GM18907 (cell line): ENCODE data around the gene MARCHF5.

ENCODE experiments used
- ATAC-seq: cut with Tn5 transposase; IDR thresholded peaks from one replicate; pipeline ENCODE4 v1.9.1; 2021; ENCODE audit warnings: mild to moderate bottlenecking, moderate library complexity; ENCODE audit not compliant: unreplicated experiment

Gene MARCHF5, protein sequence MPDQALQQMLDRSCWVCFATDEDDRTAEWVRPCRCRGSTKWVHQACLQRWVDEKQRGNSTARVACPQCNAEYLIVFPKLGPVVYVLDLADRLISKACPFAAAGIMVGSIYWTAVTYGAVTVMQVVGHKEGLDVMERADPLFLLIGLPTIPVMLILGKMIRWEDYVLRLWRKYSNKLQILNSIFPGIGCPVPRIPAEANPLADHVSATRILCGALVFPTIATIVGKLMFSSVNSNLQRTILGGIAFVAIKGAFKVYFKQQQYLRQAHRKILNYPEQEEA

DNA sequence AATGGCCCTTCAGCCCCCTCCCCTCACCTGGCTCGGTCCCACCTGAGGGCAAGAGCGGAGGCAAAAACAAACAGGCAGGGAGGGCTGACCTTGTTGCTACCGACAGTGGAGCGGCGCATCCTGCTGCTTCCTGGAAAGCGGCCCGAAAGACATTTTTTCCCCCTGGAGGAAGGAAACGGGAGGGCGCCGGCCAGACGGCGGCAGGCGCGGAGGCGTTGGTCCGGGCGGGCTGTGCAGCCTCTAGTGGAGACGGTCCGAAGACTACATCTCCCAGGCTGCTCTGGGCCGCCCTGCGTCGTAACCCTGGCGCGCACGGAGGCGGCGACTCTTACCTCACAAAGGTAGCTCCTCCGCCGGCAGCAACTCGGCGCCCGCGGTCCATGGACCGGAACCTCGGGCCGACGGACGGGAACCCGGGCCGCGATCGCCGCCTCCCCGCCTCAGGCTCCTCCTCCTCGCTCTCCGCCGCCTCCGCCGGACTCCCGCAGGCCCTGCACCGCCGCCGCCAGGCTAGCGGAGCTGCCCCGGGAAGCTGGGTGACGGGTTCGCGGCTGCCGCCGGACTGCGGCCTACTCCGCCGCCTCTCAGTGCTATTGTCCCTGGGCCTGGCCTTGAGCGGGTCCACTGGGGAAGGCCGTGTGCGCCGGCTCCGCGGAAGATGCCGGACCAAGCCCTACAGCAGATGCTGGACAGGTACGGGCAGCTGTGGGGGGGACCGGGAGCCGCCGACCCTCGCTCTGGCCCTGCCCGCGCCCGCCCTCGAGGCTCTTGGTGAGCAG is at the start of gene MARCHF5, which contains the start of gene CPEB3:
MARCHF5 (plus strand) TSS at position 331 of the 779 bp plus-strand sequence; CDS start at position 659, 328 bp downstream.
CPEB3 (minus strand) TSS at position 242 of the 779 bp plus-strand sequence. CDS start 50,728 bp downstream, outside the sequence.
- peak; percentile 99 for ATAC-seq

DNA sequence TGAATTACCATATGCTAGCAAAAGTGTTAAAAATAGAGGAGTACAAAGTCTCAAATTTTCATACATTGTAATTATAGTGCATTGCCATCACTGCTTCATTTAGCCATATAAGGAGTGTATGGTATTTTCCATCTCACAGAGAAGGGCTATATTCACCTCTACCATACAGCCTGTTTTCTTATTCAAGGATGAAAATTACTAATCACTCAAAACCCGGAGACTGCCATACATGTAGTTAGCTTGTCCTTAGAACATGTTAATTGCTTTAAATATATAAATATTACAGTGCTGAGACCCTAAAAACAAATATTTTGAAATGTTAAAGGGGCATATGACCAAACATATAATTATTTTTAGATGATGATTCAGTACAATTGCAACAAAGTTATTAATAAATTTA is 49.5 kb upstream of the MARCHF5 start:
- no peak for ATAC-seq

DNA sequence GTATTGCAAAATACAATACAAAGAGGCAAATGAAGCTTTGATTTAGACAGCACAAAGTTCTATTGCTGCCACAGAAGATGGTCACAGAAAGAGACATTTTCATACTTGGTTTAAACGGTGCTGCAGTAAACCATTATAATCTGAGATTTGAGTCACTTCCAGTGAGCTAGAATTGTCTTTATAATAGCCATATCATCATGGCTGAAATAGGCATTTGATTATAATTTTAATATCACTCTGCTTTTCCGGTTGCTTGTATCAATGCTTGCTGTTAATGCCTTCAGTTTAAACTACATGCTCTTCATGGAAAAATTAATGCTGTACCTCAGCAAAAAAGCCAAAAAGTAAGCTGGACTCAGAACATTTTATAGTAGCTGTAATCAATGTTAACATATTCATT is 48.6 kb upstream of the MARCHF5 start:
- ATAC-seq, result no peak

DNA sequence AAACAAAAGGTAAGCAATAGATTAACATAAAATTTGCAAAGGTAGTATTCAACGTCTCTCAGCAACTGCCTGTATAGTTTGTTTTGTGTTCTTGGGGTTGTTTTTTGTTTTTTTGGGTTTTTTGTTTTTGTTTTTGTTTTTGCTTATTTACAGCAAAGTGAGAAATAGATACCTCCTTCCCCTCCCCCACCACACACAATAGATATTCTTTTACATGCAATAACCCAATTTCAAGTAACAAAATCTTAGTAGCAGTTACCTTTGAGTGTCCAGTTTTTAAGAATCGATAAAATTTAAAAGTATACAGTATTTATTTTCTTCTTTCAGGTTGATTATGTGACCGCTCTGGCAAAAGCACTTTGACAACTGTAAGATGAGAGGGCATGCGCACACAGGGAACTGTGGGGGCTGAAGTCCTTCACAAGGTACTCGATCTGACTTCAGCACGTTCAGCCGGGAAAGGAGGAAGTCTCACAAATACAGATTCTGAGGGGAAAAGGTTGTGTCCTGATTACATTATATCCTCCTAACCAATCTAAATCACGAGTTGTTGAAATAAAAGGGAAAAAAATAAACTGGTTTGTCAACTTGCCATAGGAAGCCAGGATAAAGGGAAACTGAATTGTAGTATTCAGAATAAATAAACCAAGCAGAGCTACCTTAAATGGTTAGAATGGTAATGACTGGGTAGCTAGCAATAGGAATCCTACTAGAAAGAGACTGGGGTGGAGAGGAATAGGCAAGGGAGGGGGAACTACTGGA is 47.9 kb upstream of the MARCHF5 start:
- ATAC-seq, result peak; percentile 40

DNA sequence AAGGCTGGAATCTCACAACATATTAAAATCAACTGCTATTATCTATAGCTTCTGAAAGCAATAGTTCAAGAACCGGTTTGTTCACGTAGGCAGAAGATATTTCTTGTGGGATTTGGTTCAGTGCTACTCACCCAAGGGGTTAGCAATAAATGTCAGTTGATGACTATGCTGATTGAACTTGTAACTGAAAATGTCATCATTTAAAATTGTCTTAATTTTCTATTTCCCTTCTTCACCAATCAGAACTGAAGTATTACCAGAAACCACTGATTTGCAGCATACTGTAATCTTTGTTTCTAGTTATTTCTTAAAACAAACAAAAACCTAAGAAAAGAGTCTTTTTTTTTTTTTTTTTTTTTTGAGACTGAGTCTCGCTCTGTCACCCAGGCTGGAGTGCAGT is 46.2 kb upstream of the MARCHF5 start:
- peak; percentile 43 for ATAC-seq

DNA sequence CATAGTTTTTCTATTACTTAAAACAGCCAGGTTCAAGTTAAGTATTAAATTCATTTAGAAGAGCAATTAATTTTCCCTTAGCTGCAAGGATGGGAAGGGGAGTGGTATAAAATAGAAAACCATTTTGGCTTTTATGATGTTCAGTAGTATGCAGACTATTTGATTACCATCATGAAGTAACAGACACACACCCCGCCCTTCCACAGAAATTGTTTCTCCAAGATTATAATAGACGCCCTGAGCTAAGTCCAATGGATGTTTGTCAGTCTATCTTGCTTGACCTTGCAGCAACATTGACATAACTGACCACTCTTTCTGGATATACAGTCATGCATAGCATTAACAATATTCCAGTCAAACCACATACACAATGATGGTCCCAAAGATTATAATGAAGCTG is 42.4 kb upstream of the MARCHF5 start:
- no peak for ATAC-seq

DNA sequence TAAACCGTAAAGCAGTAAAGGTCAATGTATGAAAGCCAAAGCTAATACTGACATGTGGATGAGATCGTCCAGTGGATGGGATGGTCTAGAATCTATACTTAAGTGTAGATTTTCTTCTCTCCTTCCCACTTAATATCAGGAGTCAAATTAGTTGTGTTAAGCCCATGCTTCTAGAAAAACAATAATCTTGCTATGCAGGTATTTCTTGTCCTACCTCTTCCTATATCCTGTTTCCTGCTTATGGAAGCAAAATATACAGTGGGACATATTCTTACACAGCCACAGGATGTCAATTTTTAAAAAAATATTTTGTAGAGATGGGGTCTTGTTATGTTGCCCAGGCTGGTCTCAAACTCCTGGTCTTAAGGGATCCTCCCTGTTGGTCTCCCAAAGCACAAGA is 27.6 kb upstream of the MARCHF5 start:
- ATAC-seq, result no peak

DNA sequence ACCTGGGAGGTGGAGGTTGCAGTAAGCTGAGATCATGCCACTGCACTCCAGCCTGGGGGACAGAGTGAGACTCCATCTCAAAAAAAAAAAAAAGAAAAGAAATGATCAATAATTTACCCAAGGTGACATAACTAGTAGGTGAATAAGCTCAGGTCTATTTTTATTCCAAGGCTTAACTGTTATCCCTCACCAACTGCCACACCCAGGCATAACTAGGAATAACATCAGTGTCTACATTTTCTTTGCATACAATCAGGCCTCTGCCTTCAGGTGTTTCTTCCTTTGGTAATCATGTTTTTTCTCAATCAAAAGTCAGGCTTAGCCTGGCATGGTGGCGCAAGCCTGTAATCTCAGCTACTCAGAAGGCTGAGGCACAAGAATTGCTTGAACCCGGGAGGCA is 26.7 kb upstream of the MARCHF5 start:
- ATAC-seq, result no peak

DNA sequence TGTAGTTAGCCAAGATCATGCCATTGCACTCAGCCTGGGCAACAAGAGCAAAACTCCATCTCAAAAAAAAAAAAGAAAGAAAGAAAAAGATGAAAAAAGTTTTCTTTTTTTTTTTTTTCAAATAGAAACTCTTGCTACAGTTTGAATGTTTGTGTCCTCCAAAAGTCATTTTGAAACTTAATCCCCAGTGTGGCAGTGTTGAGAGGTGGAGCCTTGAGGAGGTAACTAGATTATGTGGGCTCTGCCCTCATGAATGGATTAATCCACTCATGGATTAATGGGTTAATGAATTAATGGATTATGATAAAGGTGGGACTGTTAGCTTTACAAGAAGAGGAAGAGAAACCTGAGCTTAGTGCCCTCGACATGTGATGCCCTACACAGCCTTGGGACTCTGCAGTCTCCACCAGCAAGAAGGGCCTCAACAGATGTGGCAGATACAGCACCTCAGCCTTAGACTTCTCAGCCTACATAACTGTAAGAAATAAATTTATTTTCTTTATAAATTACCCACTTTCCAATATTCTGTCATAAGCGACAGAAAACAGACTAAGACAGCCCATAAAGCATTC is 25.2 kb upstream of the MARCHF5 start:
- ATAC-seq, result peak; percentile 62

DNA sequence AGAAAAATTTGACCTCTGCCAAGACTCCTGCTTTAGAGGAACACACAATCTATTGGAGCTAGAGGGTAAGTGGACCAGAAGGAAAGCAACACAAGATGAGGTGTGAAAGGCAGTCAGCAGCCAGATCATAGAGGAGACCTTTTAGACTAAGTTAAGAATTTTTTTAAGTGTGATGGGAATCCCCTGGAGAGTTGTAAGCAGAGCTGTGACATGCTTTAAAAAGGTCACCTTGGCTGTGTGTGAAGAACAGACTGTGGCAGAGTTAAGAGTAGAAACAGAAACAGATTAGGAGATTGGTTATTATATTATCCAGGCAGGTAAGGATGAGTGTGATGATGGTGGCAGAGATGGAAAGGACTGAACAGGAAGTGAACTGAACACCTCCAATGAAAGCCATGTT is 23.6 kb upstream of the MARCHF5 start:
- peak; percentile 52 for ATAC-seq

DNA sequence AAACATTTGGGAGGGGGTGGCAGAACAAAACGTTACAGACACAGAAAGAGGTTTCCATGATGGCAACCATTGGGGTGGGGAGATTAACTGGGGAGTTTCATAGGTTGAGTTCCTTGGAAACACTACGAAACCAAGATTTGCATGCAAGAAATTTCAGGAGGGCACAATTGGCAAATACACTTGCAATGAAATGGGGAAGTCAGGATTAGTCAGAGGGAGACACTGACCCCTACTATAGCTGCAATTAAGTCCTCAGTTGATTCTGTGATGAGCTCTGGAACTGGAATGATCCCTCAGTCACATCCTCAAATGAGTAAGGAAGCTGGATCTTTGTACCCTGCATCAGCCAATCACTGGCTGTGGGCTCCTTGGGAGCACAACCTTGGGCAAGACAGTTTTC is 22.2 kb upstream of the MARCHF5 start:
- no peak for ATAC-seq

DNA sequence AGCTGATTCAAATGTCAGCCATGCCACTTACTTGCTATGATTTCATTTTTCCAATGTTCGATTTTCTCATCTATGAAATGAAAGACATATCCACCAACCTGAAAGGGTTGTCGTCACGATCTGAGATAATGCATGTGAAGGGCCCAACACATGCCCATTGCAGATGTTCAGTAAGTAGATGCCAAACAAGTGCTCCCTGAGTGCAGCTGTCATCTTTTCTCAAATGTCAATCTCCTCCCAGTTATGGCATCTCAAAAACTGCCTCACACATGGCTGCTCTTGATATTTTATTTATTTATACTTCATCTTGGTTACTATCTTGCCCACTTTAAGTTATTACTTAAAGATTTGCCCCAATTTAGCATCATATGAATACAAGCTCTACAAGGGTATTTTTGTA is 16.9 kb upstream of the MARCHF5 start:
- ATAC-seq, result no peak

DNA sequence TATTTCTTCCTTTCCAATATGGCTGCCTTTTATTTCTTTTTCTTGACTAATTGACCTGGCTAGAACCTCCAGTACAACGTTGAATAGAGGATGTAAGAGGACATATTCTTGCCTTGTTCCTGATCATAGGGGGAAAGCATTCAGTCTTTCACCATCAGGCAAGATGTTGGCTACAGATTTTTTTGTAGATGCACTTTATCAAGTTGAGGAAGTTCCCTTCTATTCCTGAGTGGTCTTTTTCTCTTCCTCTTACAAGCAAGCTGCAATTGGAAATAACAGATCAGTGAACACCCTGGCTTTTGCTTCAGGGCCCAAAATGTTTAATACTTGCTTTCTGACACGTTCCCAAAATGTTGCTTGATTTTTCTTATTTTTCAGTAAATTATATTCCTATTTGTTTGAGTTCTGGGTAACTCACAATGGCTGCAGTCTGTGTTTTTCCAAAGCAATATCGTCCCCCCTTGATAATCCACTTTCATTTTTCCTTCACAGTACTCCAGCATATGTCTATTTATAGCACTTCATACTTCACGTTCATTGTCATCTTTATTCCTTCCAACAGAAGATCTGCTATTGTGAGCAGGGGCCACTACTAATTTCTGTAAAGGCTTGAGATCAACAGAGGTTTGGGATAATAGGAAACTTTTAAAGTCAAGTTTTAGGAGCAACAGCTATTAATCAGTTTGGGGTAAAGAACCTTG is 11.8 kb upstream of the MARCHF5 start:
- ATAC-seq, result no peak

DNA sequence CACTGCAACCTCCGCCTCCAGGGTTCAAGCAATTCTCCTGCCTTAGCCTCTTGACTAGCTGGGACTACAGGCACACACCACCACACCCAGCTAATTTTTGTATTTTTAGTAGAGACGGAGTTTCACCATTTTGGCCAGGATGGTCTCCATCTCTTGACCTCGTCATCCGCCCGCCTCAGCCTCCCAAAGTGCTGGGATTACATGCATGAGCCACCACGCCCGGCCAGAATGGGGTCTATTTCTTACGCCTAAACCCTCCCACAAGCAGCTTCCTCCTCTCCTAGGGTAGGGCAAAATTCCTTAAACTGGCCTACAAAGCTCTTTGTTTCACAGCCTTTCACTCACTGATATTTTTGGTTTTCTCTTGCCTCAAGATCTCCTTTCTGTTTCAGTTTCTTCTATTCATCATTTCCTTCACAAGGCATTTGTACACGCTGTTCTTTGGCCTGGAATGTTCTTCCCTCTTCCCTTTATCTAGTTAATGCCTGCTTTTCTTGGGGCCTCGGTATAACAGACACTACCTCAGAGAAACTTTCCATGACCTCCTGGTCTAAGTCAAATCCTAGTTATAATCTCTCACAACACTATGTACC is 6.8 kb upstream of the MARCHF5 start:
- ATAC-seq, result no peak

DNA sequence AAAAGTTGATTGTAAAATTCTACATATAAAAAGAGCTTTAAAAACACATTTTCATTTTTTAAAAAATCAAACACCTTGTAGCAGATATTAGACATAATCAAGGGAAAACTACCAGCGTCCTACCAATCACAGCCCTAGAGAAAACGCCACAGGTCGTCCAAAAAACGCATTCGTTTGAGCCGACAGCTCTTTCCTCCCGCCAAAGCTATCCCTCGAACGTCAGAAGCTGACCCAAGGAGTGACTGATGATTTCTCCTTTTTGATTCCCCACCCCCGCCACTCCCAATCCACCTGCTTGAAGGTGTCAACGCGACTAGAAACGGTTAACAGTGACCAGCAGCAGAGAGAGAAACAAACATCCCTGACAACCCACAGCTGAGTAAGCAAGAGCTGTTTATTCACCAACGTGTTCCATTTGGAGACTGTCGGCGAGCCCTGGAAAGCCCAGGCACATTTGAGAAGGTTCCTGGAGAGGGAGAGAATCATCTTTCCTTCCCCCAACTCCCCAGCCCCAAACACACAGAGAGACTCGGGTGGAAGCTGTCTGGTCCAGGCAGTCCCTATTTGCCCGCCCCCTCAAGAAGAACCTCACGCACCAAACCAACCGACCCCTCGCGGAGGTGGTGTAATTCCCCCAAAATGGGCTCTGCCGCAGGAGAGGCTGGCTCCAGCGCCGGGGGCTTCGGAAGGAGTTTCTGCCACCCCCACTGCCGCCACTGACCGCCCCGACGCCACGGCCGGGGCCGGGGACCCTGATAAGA is 711 bp upstream of the MARCHF5 start:
- peak; percentile 25 for ATAC-seq

DNA sequence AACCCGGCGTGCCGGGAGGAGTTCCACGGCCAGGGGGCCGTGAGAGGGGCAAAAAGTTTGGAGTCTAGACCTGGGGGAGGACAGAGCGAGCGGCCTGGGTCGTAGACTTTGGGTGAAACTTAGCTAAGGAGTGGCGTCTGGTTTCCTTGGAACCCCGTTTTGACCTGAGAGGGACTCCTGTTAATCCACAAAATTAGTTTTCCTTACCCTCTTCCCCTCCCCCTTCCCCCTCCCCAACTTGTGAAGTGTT is 574 bp downstream of the MARCHF5 start:
- ATAC-seq, result no peak

DNA sequence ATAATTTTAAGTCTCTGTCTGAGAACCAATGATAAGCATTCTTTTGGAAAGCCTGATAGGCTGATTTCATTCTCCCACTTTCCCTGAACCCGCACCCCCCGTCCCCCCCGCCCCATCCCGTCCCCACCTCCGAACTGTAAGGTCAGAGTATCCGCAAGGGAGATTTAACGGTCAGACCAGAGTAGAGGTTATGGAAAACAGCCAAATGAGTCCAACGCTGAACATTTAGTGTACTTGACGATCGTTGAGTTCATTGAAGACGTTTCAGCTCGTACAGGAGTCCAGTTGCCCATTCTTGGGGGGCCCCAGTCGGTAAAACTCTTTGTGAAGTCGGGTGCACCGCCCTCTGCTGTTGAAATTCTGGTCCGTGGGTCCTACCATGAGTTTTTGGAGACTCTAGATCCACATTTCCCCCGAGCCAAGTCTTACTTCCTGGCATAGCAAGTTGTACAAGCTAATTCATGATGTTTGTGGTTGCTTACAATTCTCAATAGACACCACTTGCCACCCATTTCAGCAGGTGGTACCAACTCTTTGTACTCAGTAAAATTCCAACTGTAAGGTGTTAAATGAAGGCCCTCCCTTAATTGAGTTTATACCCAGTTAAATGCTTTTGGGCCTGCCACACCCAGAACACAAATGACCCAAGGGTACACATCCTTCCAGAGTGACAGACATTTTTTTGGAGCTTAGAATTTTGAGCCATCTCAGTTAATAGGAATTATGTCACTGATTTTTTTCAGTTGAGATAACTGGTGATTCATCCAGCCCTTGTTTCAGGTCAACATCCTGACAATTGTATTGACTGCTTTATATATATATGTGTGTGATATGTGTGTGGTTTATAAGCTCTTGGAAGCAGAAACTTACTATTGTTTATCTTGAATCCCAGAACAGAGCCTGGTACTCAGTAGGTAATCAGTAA is 1.2 kb downstream of the MARCHF5 start:
- ATAC-seq, result no peak

DNA sequence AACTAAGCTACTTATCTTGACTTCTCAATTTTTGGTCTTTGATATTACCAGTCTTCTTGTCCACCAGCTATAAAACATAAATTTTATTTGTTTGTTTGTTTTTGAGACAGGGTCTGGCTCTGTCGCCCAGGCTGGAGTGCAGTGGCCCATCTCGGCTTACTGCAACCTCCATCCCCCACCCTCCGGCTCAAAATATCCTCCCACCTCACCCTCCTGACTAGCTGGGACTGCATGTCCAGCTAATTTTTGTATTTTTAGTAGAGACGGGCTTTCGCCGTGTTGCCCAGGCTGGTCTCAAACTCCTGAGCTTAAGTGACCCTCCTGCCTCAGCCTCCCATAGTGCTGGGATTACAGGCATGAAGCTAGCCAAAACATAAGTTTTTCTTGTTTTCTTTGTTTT is 7.5 kb downstream of the MARCHF5 start:
- no peak for ATAC-seq

DNA sequence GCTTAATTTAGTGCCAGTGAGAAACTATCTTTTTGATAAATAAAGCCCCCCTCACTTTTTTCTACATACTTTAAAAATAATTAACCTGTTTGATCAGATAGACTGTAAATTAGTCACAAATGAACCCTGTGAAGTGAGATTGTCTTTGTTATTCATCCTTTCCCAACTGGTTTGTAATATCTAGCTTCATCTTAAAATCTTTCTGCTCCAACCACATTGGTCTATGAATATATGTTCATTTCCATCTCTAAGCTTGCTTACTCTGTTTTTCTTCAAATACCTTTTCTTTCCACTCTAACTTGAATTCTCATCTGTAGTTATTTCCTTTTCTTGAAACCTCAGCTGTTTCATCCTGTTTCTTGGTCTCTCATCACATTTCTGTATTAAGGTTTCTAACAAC is 12.1 kb downstream of the MARCHF5 start:
- no peak for ATAC-seq
